GM20431 (cell line): Measurements from ENCODE around the gene YES1.
"Not testable (repeated sequence)": the region's sequence is repeated elsewhere in the genome, so short reads cannot be mapped to it uniquely, and the experiment has no call there.

ENCODE experiments used
- in situ Hi-C: fragments of 300-500 bp; cut with MseI, MboI; formaldehyde crosslinking; loops from one replicate; pipeline ENCODE4 v1.15.0; 2020; ENCODE audit warnings: low sequenced_read_pairs; ENCODE audit not compliant: unreplicated experiment

Gene YES1

GRCh38 chr18:795383-795782, 16.7 kb downstream of the YES1 start:
- in situ Hi-C loops, result not testable (repeated sequence)

- in situ Hi-C loops, result no loop called here
Measured at GRCh38 chr18:789397-789796, 22.6 kb downstream of the YES1 start.

GRCh38 chr18:785242-785641, 26.8 kb downstream of the YES1 start:
- in situ Hi-C loops, result no loop called here

- in situ Hi-C loops, result no loop called here
Measured at GRCh38 chr18:784470-785172, 27.4 kb downstream of the YES1 start.

GRCh38 chr18:778194-778927, 33.7 kb downstream of the YES1 start:
- in situ Hi-C loops, result no loop called here

- in situ Hi-C loops, result no loop called here
Measured at GRCh38 chr18:777021-777420, 35.0 kb downstream of the YES1 start.

GRCh38 chr18:776044-776443, 36.0 kb downstream of the YES1 start:
- in situ Hi-C loops, result not testable (repeated sequence)

- in situ Hi-C loops, result no loop called here
Measured at GRCh38 chr18:774811-775210, 37.2 kb downstream of the YES1 start.

- in situ Hi-C loops, result no loop called here
Measured at GRCh38 chr18:773980-774624, 37.9 kb downstream of the YES1 start.

- in situ Hi-C loops, result no loop called here
Measured at GRCh38 chr18:770583-770961, 41.5 kb downstream of the YES1 start.

GRCh38 chr18:767961-768360, 44.1 kb downstream of the YES1 start:
- in situ Hi-C loops, result no loop called here

GRCh38 chr18:767084-767882, 44.8 kb downstream of the YES1 start:
- in situ Hi-C loops, result no loop called here

GRCh38 chr18:766550-766860, 45.5 kb downstream of the YES1 start:
- in situ Hi-C loops, result no loop called here

GRCh38 chr18:765764-766549, 46.1 kb downstream of the YES1 start:
- in situ Hi-C loops, result no loop called here

GRCh38 chr18:759864-760263, 52.2 kb downstream of the YES1 start:
- in situ Hi-C loops, result not testable (repeated sequence)

- in situ Hi-C loops, result no loop called here
Measured at GRCh38 chr18:755506-755905, 56.5 kb downstream of the YES1 start.

GRCh38 chr18:754656-755055, 57.4 kb downstream of the YES1 start:
- in situ Hi-C loops, result no loop called here

GRCh38 chr18:750456-750855, 61.6 kb downstream of the YES1 start:
- in situ Hi-C loops, result no loop called here

GRCh38 chr18:744832-745597, 67.0 kb downstream of the YES1 start:
- in situ Hi-C loops, result loop anchor here (10.0 kb wide), 1 partner anchor 90 kb away; no protein-coding TSS in a partner anchor
